ENCODE data around the gene GTSE1.
A peak's percentile ranks its signal among the peaks of the same experiment; 100 is the strongest.

Gene GTSE1

DNA sequence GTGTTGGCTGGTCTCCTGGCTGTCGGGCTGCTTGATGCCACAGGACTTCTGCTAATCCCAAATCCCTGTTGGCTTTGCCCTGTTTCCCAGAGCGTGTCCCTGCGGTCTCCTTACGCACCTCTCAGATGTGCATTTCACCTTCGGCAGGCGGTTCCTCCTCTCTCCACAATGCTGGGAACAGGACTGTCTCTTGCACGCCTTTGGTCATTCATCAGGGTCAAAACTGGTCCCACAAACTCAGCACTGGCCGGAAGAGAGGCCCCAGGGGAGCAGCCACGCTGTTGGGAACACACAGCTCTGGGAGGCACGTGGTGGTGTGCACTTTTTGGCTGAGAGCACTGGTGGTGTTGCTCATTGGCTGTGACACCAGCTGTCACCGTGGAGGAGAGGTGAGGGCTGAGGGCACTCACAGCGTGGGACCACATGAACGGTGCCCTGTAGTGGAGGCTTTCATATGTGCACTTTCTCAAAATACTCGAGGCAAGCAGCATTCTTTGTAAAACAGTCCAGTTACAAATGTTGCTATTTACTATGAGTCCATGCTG is 23.6 kb downstream of the GTSE1 start:
- Mint-ChIP-seq H3K4me3 (no peak overlapping the region), H3K36me3 (no peaks in the 10 kb centered on the region), H3K27ac (no peak overlapping the region), H3K4me1 (no peaks in the 10 kb centered on the region), H3K27me3 (no peaks in the 10 kb centered on the region), H3K9me3 (no peaks in the 10 kb centered on the region)
- ATAC-seq (ENCODE audit: low read depth) (no peak), DNase-seq (ENCODE audit: low spot score in 2 of 2) (no peak)

- H3K9me3 Mint-ChIP-seq, result no peaks in the 10 kb centered on the region
- no peak for DNase-seq (ENCODE audit: low spot score in 2 of 2)
- no peak overlapping the region for H3K27ac Mint-ChIP-seq
- H3K27me3 Mint-ChIP-seq, result no peaks in the 10 kb centered on the region
- no peaks in the 10 kb centered on the region for H3K4me1 Mint-ChIP-seq
- no peaks in the 10 kb centered on the region for H3K36me3 Mint-ChIP-seq
- no peak overlapping the region for H3K4me3 Mint-ChIP-seq
- no peak for ATAC-seq (ENCODE audit: low read depth)
Measured at GRCh38 chr22:46320716-46321386, 24.2 kb downstream of the GTSE1 start.

- Mint-ChIP-seq H3K27me3 (no peaks in the 10 kb centered on the region), H3K9me3 (no peaks in the 10 kb centered on the region), H3K27ac (no peak overlapping the region), H3K4me1 (no peaks in the 10 kb centered on the region), H3K4me3 (no peak overlapping the region), H3K36me3 (no peaks in the 10 kb centered on the region)
- DNase-seq (ENCODE audit: low spot score in 2 of 2), result no peak
- ATAC-seq (ENCODE audit: low read depth), result no peak
Measured at GRCh38 chr22:46322711-46323110, 26.0 kb downstream of the GTSE1 start.

DNA sequence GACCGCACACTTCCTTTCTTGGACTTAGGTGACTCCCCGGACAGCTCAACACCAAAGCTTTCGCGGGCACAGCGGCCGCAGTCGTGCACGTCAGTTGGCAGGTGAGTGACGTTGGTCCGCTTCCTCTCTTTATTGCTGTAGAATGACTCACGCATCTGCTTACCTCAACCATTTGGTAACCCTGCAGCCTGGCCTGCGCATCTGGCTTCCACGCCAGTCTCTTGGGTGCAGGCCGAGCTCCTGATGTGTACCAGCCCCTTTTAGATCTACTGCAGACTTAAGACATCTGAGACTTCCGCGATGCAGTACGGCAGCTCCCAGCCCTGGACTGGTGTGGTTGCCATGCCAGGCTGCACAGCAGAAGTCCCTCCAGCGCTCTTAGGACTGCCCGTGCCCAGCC is 26.5 kb downstream of the GTSE1 start:
- Mint-ChIP-seq H3K27ac (no peak overlapping the region), H3K4me1 (no peaks in the 10 kb centered on the region), H3K4me3 (no peak overlapping the region), H3K9me3 (no peaks in the 10 kb centered on the region), H3K36me3 (no peaks in the 10 kb centered on the region), H3K27me3 (no peaks in the 10 kb centered on the region)
- ATAC-seq (ENCODE audit: low read depth) (no peak), DNase-seq (ENCODE audit: low spot score in 2 of 2) (no peak)

DNA sequence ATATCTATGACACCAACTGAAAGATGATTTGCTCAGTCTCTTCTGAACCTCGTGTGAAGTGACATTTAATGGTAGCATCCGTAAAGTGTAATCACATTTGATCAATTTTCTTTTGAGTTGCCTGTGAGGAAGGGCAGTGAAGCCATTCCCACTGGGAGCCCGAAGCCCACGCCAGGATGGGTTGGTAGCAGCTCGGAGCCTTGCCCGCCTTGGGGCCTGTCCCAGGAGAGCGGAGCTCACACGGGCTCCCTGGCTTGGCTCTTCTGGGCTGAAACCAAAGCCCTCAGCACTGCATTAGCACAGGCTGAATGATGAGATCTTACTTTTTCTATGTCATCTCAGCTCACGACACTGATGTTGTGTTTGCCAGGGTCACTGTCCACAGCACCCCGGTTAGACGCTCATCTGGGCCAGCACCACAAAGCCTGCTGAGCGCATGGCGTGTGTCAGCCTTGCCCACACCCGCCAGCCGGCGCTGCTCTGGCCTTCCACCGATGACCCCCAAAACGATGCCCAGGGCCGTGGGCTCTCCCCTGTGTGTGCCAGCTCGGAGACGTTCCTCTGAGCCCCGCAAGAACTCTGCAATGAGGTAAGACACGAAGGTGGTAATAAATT is 29.5 kb downstream of the GTSE1 start:
- no peaks in the 10 kb centered on the region for H3K9me3 Mint-ChIP-seq
- no peaks in the 10 kb centered on the region for H3K36me3 Mint-ChIP-seq
- DNase-seq (ENCODE audit: low spot score in 2 of 2), result no peak
- H3K4me1 Mint-ChIP-seq, result no peaks in the 10 kb centered on the region
- no peak overlapping the region for H3K27ac Mint-ChIP-seq
- H3K27me3 Mint-ChIP-seq, result no peaks in the 10 kb centered on the region
- H3K4me3 Mint-ChIP-seq, result no peak overlapping the region
- no peak for ATAC-seq (ENCODE audit: low read depth)

DNA sequence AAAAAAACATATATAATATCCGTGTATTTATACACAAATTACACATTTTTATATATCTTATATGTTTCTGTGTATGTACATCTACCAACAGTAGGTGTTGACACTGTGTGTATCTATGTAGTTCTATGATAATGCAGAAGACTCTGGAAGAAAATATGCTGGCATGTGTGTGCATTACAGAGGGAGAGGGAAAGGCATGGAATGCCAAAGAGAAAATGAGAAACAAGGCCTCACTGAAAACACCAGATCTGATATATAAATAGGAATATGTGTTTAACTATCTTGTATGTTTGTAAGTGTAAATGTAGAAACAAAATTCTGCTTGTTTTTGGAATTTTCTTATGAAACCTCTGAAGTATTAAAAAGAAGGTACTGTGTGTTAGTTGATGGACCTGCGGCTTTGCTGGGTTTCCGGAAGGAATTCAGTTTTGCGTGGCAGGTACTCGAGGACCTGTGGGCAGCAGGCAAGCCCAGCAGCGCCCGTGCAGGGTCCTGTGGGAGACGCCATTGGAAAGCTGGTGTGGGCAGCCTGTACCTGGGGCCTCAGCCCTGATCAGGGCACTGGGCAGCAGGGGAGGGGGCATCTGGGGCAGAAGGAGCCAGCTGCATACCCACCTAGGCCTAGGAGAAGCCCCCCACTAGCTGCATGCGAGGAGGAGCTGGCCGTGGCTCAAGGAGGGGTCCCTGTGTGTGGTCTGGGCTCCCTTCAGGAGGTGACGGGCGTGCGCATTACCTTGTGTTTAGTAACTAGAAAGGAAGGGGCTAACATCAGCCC is 31.2 kb downstream of the GTSE1 start:
- DNase-seq (ENCODE audit: low spot score in 2 of 2) (no peak), ATAC-seq (ENCODE audit: low read depth) (no peak)
- H3K36me3 Mint-ChIP-seq, result no peaks in the 10 kb centered on the region
- no peak overlapping the region for H3K27ac Mint-ChIP-seq
- no peaks in the 10 kb centered on the region for H3K4me1 Mint-ChIP-seq
- H3K27me3 Mint-ChIP-seq, result no peaks in the 10 kb centered on the region
- H3K4me3 Mint-ChIP-seq, result no peak overlapping the region
- no peaks in the 10 kb centered on the region for H3K9me3 Mint-ChIP-seq

DNA sequence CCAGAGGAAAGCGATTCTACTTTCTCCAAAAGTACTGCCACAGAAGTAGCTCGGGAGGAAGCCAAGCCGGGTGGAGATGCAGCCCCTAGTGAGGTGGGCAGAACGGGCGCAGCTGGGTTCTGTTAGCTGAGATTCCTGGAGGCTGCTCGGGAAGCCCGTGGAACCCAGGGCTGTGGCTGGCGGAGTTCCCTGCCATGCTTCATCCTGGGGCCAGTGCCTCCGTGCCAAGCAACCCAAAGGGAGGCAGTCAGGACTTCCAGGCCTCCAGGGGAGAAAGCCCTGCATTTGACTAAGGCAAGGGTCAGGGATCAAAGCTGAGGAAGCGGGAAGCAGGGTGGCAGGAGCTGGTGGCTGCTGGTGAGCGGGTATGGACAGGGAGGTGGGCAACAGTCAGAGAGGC is 32.1 kb downstream of the GTSE1 start:
- no peaks in the 10 kb centered on the region for H3K4me1 Mint-ChIP-seq
- ATAC-seq (ENCODE audit: low read depth) (no peak), DNase-seq (ENCODE audit: low spot score in 2 of 2) (no peak)
- no peak overlapping the region for H3K27ac Mint-ChIP-seq
- no peaks in the 10 kb centered on the region for H3K36me3 Mint-ChIP-seq
- H3K9me3 Mint-ChIP-seq, result no peaks in the 10 kb centered on the region
- no peaks in the 10 kb centered on the region for H3K27me3 Mint-ChIP-seq
- no peak overlapping the region for H3K4me3 Mint-ChIP-seq

- ATAC-seq (ENCODE audit: low read depth) (no peak), DNase-seq (ENCODE audit: low spot score in 2 of 2) (no peak)
- Mint-ChIP-seq H3K36me3 (no peaks in the 10 kb centered on the region), H3K9me3 (no peaks in the 10 kb centered on the region), H3K27ac (no peak overlapping the region), H3K4me3 (no peak overlapping the region), H3K27me3 (no peaks in the 10 kb centered on the region), H3K4me1 (no peaks in the 10 kb centered on the region)
Measured at GRCh38 chr22:46329616-46330015, 32.9 kb downstream of the GTSE1 start.

GRCh38 chr22:46330426-46330825 is 33.8 kb downstream of the GTSE1 start:
- no peak for DNase-seq (ENCODE audit: low spot score in 2 of 2)
- H3K4me3 Mint-ChIP-seq, result no peak overlapping the region
- H3K36me3 Mint-ChIP-seq, result no peaks in the 10 kb centered on the region
- no peak for ATAC-seq (ENCODE audit: low read depth)
- no peaks in the 10 kb centered on the region for H3K27me3 Mint-ChIP-seq
- no peaks in the 10 kb centered on the region for H3K9me3 Mint-ChIP-seq
- no peak overlapping the region for H3K27ac Mint-ChIP-seq
- H3K4me1 Mint-ChIP-seq, result no peaks in the 10 kb centered on the region

DNA sequence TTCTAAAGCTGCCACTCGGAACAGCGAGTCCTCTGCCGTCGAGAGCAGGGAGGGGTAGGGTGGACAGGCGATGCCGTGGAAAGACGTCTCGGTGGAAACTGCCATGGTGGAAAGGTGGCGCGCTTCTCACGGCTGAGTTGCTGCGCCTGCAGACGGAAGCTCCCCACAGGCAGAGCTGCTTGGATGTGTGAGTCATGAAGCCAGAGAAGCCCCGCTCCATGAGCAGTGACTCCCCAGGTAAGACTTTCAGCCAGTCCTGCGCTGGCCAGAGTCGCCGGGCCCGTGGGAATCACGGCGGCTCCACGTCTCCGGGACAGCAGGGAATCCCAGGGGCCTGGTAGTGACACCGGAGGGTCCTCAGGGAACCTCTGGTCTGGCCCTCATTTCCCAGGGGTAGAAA is 34.8 kb downstream of the GTSE1 start:
- H3K4me1 Mint-ChIP-seq, result peaks cover 3% of the 10 kb centered on the region
- no peaks in the 10 kb centered on the region for H3K36me3 Mint-ChIP-seq
- ATAC-seq (ENCODE audit: low read depth) (no peak), DNase-seq (ENCODE audit: low spot score in 2 of 2) (no peak)
- no peaks in the 10 kb centered on the region for H3K9me3 Mint-ChIP-seq
- H3K27me3 Mint-ChIP-seq, result no peaks in the 10 kb centered on the region
- no peak overlapping the region for H3K4me3 Mint-ChIP-seq
- H3K27ac Mint-ChIP-seq, result no peak overlapping the region

DNA sequence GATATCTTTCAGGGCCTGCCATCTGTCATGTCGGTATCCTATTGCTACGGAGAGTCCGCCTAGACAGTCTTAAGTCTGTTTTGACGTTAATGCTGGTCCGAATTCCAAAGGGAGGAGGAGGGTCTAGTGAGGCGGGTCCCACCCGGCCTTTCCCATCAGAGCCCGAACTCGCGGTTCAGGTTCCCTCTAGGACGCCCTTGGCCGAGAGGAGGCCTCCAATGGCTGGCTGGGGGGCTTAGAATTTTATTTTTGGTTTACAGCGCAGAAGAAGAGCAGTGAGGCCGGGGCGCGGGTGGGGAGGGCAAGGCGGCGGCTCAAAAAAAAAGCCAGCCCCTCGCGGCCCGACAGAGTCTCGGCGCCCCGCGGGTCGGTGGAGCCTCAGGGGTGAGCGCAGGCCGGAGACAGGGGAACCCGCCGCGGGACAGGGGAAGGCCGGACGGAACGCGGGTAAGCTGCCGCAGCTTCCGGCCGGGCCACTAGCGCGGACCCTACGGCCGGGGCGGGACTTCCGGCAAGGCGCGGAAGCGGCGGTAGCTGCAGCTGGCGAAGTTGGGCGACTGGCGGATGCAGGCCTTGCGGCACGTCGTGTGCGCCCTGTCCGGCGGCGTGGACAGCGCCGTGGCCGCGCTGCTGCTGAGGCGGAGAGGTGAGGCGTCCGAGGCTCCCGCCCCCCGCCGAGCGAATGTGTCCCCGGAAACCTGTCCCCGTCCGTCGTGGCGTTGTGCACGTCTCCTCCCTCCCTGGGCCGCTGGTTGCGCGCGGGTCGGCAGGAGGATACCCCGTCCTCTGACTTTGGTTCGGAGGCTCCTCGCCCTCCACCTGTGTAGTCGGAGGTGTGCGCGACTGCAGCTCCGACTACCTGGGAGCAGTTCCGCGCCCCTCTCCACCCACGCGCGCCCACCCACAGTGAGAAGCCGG is 38.8 kb downstream of the GTSE1 start, which contains the start of gene TRMU:
TSS of gene TRMU (plus strand) at position 514 of the 918 bp plus-strand sequence. CDS start at position 565, 51 bp downstream.
- peak within 1 kb of the TSS; percentile 91 for H3K4me3 Mint-ChIP-seq
- peak within 1 kb of the TSS; percentile 91 for H3K27ac Mint-ChIP-seq
- peak; percentile 91 for ATAC-seq (ENCODE audit: low read depth)
- no peaks in the 10 kb centered on the region for H3K9me3 Mint-ChIP-seq
- H3K4me1 Mint-ChIP-seq, result peaks cover 13% of the 10 kb centered on the region
- H3K27me3 Mint-ChIP-seq, result no peaks in the 10 kb centered on the region
- DNase-seq (ENCODE audit: low spot score in 2 of 2), result peak; percentile 65 to 79
- peaks cover 17% of the 10 kb centered on the region for H3K36me3 Mint-ChIP-seq

- peak overlapping the region; percentile 91 for H3K4me3 Mint-ChIP-seq
- DNase-seq (ENCODE audit: low spot score in 2 of 2) (no peak), ATAC-seq (ENCODE audit: low read depth) (no peak)
- H3K9me3 Mint-ChIP-seq, result no peaks in the 10 kb centered on the region
- H3K36me3 Mint-ChIP-seq, result peaks cover 17% of the 10 kb centered on the region
- no peaks in the 10 kb centered on the region for H3K27me3 Mint-ChIP-seq
- peak overlapping the region; percentile 91 for H3K27ac Mint-ChIP-seq
- peaks cover 13% of the 10 kb centered on the region for H3K4me1 Mint-ChIP-seq
Measured at GRCh38 chr22:46336119-46337078, 39.7 kb downstream of the GTSE1 start.

DNA sequence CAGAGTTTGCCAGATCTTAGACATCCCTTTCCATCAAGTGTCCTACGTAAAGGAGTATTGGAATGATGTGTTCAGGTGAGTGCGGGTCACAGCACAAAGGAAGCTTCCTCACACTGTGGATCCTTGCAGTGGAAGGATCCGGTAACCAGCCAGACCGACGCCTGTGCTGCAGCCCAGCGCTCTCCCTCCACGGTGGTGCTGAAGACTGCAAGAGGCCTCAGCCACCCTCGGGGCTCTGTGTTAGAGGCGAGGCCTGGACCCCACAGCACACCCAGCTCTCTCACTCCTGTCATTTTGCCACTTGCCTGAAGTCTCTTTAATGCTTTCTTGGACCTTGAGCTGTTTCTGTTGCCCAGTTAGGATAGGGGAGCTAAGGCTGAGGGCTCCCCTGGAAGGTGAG is 41.2 kb downstream of the GTSE1 start:
- no peaks in the 10 kb centered on the region for H3K9me3 Mint-ChIP-seq
- H3K27ac Mint-ChIP-seq, result no peak overlapping the region
- DNase-seq (ENCODE audit: low spot score in 2 of 2) (no peak), ATAC-seq (ENCODE audit: low read depth) (no peak)
- H3K4me3 Mint-ChIP-seq, result no peak overlapping the region
- H3K36me3 Mint-ChIP-seq, result peaks cover 21% of the 10 kb centered on the region
- peaks cover 13% of the 10 kb centered on the region for H3K4me1 Mint-ChIP-seq
- H3K27me3 Mint-ChIP-seq, result no peaks in the 10 kb centered on the region

Measured in memory B cell (primary cell).